ENCODE data around the gene PNKP. TPM values are rescaled to one million over a fixed set of nuclear protein-coding genes. Genes with fewer than 3 reads are reported as not detected.

PNKP gene
- total RNA-seq, 2 experiments from 2014 or later: 58.8 to 65.9 TPM

DNA sequence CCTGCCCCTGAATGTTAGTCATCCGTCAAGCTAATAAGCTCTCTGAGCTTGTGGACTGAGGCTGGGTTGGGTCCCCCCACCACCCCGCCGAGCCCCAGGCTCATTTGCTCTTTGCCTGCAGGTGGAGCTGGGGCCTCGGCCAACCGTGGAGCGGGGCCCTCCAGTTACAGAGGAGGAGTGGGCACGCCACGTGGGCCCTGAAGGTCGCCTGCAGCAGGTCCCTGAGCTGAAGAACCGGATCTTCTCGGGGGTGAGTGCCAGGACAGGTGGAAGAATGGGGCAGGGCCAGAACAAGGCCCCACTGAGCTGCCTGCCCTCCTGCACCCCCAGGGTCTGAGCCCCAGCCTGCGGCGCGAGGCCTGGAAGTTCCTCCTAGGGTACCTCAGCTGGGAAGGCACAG, 15.3 kb upstream of the PNKP start:
- Mint-ChIP-seq H3K36me3 (ENCODE audit: low read depth) (peaks cover 41% of the 10 kb centered on the region), H3K27me3 (no peaks in the 10 kb centered on the region), H3K27ac (no peak overlapping the region), H3K9me3 (no peaks in the 10 kb centered on the region), H3K4me3 (no peak overlapping the region), H3K4me1 (ENCODE audit: low read depth) (peaks cover 12% of the 10 kb centered on the region)
- DNase-seq: no peak
- ATAC-seq: no peak
- POLR2A ChIA-PET: interaction anchor here (0.8 to 1.7 kb wide), 2 partner anchors 11 to 93 kb away, joined by 3 to 4 read pairs; no protein-coding TSS in a partner anchor
- CTCF ChIA-PET: interaction anchor here (0.9 kb wide), 1 partner anchor 55 kb away, joined by 3 read pairs; no protein-coding TSS in a partner anchor
- TF ChIP-seq, protein P1, sequence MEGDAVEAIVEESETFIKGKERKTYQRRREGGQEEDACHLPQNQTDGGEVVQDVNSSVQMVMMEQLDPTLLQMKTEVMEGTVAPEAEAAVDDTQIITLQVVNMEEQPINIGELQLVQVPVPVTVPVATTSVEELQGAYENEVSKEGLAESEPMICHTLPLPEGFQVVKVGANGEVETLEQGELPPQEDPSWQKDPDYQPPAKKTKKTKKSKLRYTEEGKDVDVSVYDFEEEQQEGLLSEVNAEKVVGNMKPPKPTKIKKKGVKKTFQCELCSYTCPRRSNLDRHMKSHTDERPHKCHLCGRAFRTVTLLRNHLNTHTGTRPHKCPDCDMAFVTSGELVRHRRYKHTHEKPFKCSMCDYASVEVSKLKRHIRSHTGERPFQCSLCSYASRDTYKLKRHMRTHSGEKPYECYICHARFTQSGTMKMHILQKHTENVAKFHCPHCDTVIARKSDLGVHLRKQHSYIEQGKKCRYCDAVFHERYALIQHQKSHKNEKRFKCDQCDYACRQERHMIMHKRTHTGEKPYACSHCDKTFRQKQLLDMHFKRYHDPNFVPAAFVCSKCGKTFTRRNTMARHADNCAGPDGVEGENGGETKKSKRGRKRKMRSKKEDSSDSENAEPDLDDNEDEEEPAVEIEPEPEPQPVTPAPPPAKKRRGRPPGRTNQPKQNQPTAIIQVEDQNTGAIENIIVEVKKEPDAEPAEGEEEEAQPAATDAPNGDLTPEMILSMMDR (IDR thresholded peaks at IDR 0.05): no peak
- intact Hi-C loops (cut with micrococcal nuclease): no loop called here

DNA sequence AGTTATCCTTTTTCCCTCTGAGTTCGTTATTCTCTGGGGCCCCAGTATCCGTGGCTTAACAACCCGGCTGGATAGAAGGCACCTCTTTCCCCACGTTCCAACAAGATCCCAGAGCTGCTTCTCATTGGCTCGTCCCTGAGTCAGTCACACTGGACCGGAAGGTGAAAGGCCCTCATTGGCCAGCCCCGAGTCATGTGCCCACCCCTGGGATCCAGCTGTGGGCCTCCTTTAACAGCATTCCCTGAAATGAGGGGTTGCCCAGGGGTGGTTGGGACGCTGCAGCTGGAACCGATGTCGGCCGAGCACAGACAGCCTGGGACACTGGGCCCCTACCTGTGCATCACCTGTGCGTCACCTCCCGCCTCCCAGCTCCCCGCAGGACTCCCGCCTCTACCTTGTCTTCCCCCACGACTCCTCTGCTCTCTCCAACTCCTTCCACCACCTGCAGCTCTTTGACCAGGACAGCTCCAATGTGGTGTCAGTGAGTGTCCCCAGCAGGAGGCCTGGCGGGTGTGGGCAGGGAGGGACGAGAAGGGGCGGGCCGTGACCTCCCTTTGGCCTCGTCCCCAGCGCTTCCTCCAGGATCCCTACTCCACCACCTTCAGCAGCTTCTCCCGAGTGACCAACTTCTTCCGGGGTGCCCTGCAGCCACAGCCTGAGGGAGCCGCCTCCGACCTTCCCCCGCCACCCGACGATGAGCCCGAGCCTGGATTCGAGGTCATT, 14.5 kb upstream of the PNKP start:
- H3K9me3 Mint-ChIP-seq: no peaks in the 10 kb centered on the region
- intact Hi-C loops (cut with micrococcal nuclease): no loop called here
- peaks cover 12% of the 10 kb centered on the region for H3K4me1 Mint-ChIP-seq (ENCODE audit: low read depth)
- no peak for ATAC-seq
- CTCF ChIA-PET: interaction anchor here (0.7 to 2.1 kb wide), 2 partner anchors 9 to 32 kb away, joined by 3 to 10 read pairs; no protein-coding TSS in a partner anchor
- no peak overlapping the region for H3K27ac Mint-ChIP-seq
- TF ChIP-seq, protein P1 (IDR thresholded peaks at IDR 0.05): no peak
- POLR2A ChIA-PET: interaction anchor here (1.0 to 1.7 kb wide), 3 partner anchors 9 to 13 kb away, joined by 4 to 5 read pairs (median 4); no protein-coding TSS in a partner anchor
- no peaks in the 10 kb centered on the region for H3K27me3 Mint-ChIP-seq
- DNase-seq: no peak
- H3K36me3 Mint-ChIP-seq (ENCODE audit: low read depth): peaks cover 41% of the 10 kb centered on the region
- H3K4me3 Mint-ChIP-seq: no peak overlapping the region

DNA sequence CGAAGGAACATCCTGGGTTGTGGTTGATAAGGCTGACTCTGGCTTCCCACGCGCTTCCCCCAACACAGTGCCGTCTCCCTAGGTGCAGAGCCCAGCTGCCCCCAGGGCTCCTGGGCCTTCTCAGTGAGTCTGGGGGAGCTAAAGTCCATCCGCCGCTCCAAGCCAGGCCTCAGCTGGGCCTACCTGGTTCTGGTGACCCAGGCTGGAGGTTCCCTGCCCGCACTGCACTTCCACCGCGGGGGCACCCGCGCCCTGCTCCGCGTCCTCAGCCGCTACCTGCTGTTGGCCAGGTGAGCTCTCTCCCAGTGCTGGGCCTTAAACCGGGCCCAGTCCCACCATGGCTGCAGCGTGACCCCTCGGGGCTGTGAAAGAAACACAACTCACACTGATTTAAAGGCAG, 13.8 kb upstream of the PNKP start:
- H3K9me3 Mint-ChIP-seq: no peaks in the 10 kb centered on the region
- H3K36me3 Mint-ChIP-seq (ENCODE audit: low read depth): peaks cover 41% of the 10 kb centered on the region
- POLR2A ChIA-PET: interaction anchor here (1.0 to 1.1 kb wide), 2 partner anchors 9 to 14 kb away, joined by 4 to 5 read pairs; no protein-coding TSS in a partner anchor
- no peak overlapping the region for H3K27ac Mint-ChIP-seq
- H3K4me1 Mint-ChIP-seq (ENCODE audit: low read depth): peaks cover 12% of the 10 kb centered on the region
- ATAC-seq: no peak
- no peak for DNase-seq
- no peak overlapping the region for H3K4me3 Mint-ChIP-seq
- intact Hi-C loops (cut with micrococcal nuclease): no loop called here
- TF ChIP-seq, protein P1 (IDR thresholded peaks at IDR 0.05): no peak
- CTCF ChIA-PET: interaction anchor here (0.7 to 2.1 kb wide), 2 partner anchors 9 to 32 kb away, joined by 3 to 10 read pairs; no protein-coding TSS in a partner anchor
- H3K27me3 Mint-ChIP-seq: no peaks in the 10 kb centered on the region

DNA sequence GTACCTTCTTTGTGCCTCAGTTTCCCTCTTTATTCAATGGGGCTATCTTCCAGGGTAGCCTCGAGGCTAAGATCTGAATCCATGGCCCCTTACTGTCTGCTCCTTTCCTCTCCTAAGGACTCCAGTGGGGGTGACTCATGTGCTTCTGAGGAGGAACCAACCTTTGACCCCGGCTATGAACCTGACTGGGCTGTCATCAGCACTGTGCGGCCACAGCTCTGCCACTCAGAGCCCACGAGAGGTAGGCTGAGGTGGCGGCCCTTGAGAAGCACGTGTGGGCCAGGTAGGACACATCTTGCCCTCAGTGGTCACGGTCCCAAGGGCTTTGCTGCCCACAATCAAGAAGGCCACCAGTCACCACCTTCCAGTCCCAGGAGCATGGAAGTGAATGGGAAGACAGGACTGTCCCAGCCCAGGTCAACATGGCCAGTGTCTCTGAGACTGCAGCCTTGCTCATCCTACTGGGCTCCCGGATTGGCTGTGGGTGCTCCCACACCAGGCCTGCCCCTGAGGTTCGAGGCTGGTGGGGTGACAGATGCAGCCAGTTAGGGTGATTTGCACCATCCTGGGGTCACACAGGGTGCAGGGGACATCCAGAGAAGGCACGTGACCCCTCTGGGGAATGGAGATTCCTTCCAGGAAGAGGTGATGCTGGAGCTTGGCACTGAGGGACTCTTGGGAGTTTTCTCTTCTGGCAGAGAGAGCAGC, 12.9 kb upstream of the PNKP start:
- intact Hi-C loops (cut with micrococcal nuclease): no loop called here
- ChIA-PET CTCF (interaction anchor here (2.1 kb wide), 1 partner anchor 10 kb away, joined by 10 read pairs; no protein-coding TSS in a partner anchor), POLR2A (no interaction called here)
- TF ChIP-seq, protein P1 (IDR thresholded peaks at IDR 0.05): no peak
- peaks cover 12% of the 10 kb centered on the region for H3K4me1 Mint-ChIP-seq (ENCODE audit: low read depth)
- peaks cover 40% of the 10 kb centered on the region for H3K36me3 Mint-ChIP-seq (ENCODE audit: low read depth)
- H3K27me3 Mint-ChIP-seq: no peaks in the 10 kb centered on the region
- ATAC-seq: no peak
- no peaks in the 10 kb centered on the region for H3K9me3 Mint-ChIP-seq
- H3K4me3 Mint-ChIP-seq: no peak overlapping the region
- no peak for DNase-seq
- no peak overlapping the region for H3K27ac Mint-ChIP-seq
